HG02678 (cell line): Measurements from ENCODE around the gene ACTL6B.

Source experiments
- ATAC-seq: cut with Tn5 transposase; IDR thresholded peaks from one replicate; pipeline ENCODE4 v1.9.1; 2021; ENCODE audit warnings: mild to moderate bottlenecking, moderate library complexity; ENCODE audit not compliant: unreplicated experiment

Gene ACTL6B

GRCh38 chr7:100683659-100684533 lies 27.6 kb upstream of the ACTL6B start:
- ATAC-seq, result no peak

- ATAC-seq, result no peak
These were observed 26.9 kb upstream of the ACTL6B start for GRCh38 chr7:100682991-100683658.

- no peak for ATAC-seq
These were observed 26.0 kb upstream of the ACTL6B start for GRCh38 chr7:100682228-100682741.

- no peak for ATAC-seq
These were observed 25.4 kb upstream of the ACTL6B start for GRCh38 chr7:100681491-100682227.

- ATAC-seq, result no peak
These were observed 24.5 kb upstream of the ACTL6B start for GRCh38 chr7:100680576-100681271.

- no peak for ATAC-seq
These were observed 23.8 kb upstream of the ACTL6B start for GRCh38 chr7:100679927-100680575.

- ATAC-seq, result no peak
These were observed 23.1 kb upstream of the ACTL6B start for GRCh38 chr7:100679129-100679926.

- ATAC-seq, result no peak
These were observed 22.2 kb upstream of the ACTL6B start for GRCh38 chr7:100678291-100678984.

- no peak for ATAC-seq
These were observed 21.3 kb upstream of the ACTL6B start for GRCh38 chr7:100677308-100678267.

- ATAC-seq, result no peak
These were observed 20.5 kb upstream of the ACTL6B start for GRCh38 chr7:100676501-100677306.

- ATAC-seq, result peak; percentile 29
These were observed 19.5 kb upstream of the ACTL6B start for GRCh38 chr7:100675581-100676350.

- no peak for ATAC-seq
These were observed 18.8 kb upstream of the ACTL6B start for GRCh38 chr7:100675105-100675451.

- no peak for ATAC-seq
These were observed 18.3 kb upstream of the ACTL6B start for GRCh38 chr7:100674411-100675104.

- ATAC-seq, result no peak
These were observed 17.7 kb upstream of the ACTL6B start for GRCh38 chr7:100673942-100674410.

GRCh38 chr7:100673302-100673941 lies 17.2 kb upstream of the ACTL6B start, which contains the start of gene GNB2:
TSS of gene GNB2 (plus strand) at chr7:100673740. CDS start at chr7:100676266, 2,526 bp downstream.
- ATAC-seq, result peak; percentile 72
